Right lung (tissue), 5 donors: ENCODE results near the gene RBCK1. TPM values are rescaled to one million over a fixed set of nuclear protein-coding genes. Genes with fewer than 3 reads are reported as not detected.

ENCODE experiments used
- DNase-seq, 2 donors: peaks; one replicate each; pipeline ENCODE4 v3.0.0-alpha.2; 2013
- polyA plus RNA-seq, 5 donors: library from polyadenylated mRNA; unstranded; fragments of 120-200 nt; gene quantifications; one replicate each; pipeline versions ENCODE4 v1.2.1 to v1.2.3, GENCODE V29; 2013; ENCODE audit warnings: inconsistent platforms in 1 of 5, low replicate concordance in 1 of 5; ENCODE audit not compliant: insufficient read length in 5 of 5, insufficient read depth in 1 of 5

RBCK1 gene
- polyA plus RNA-seq, 5 donors, result 84.0 to 104 (median 99.4) TPM

GRCh38 chr20:396252-396618, 11.9 kb upstream of the RBCK1 start:
- DNase-seq, result no peak

GRCh38 chr20:396619-397431, 11.3 kb upstream of the RBCK1 start:
- no peak for DNase-seq

- no peak for DNase-seq
Observed at GRCh38 chr20:397432-398237, 10.5 kb upstream of the RBCK1 start.

GRCh38 chr20:399182-399707, 8.9 kb upstream of the RBCK1 start:
- DNase-seq, result no peak

GRCh38 chr20:400128-400453, 8.0 kb upstream of the RBCK1 start:
- DNase-seq, result no peak

- no peak for DNase-seq
Observed at GRCh38 chr20:400454-401275, 7.4 kb upstream of the RBCK1 start.

- DNase-seq, result no peak
Observed at GRCh38 chr20:401682-402495, 6.2 kb upstream of the RBCK1 start.

- DNase-seq, result no peak
Observed at GRCh38 chr20:402496-402885, 5.6 kb upstream of the RBCK1 start.

GRCh38 chr20:402898-403581, 5.1 kb upstream of the RBCK1 start:
- DNase-seq, result no peak

GRCh38 chr20:403582-403957, 4.5 kb upstream of the RBCK1 start:
- DNase-seq, result no peak

- DNase-seq, result no peak
Observed at GRCh38 chr20:404088-404487, 4.0 kb upstream of the RBCK1 start.

- no peak for DNase-seq
Observed at GRCh38 chr20:406200-407132, 1.6 kb upstream of the RBCK1 start.

GRCh38 chr20:407133-407952, 756 bp upstream of the RBCK1 start:
- peak; percentile 79 to 80 for DNase-seq

- no peak for DNase-seq
Observed at GRCh38 chr20:408843-409696, 971 bp downstream of the RBCK1 start.

GRCh38 chr20:409697-410559, 1.8 kb downstream of the RBCK1 start:
- DNase-seq, result no peak

GRCh38 chr20:412081-412480, 4.0 kb downstream of the RBCK1 start:
- no peak for DNase-seq

GRCh38 chr20:414161-414560, 6.1 kb downstream of the RBCK1 start:
- no peak for DNase-seq
